Measurements from ENCODE around the gene TUBE1. TPM values are rescaled to one million over a fixed set of nuclear protein-coding genes. Genes with fewer than 3 reads are reported as not detected.
"Not testable (repeated sequence)": the region's sequence is repeated elsewhere in the genome, so short reads cannot be mapped to it uniquely, and the experiment has no call there.

TUBE1 gene
- total and polyA plus RNA-seq, 2 donors (not counting 3 experiments of a cell fraction or from before 2014, with no cell fraction given), result 6.7 to 15.8 TPM

DNA sequence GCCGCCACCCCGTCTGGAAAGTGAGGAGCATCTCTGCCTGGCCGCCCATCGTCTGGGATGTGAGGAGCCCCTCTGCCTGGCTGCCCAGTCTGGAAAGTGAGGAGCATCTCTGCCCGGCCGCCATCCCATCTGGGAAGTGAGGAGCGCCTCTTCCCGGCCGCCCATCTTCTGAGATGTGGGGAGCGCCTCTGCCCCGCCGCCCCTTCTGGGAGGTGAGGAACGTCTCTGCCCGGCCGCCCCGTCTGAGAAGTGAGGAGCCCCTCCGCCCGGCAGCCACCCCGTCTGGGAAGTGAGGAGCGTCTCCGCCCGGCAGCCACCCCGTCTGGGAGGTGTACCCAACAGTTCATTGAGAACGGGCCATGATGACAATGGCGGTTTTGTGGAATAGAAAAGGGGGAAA, 39.8 kb downstream of the TUBE1 start:
- POLR2A ChIA-PET; H3K9me3 ChIP-seq (replicated peaks; ENCODE audit: control insufficient read depth, insufficient read depth, low read length); H3K4me1 ChIP-seq (ENCODE audit: control insufficient read depth, extremely low read depth, insufficient read depth, low read length); H3K79me2 ChIP-seq (ENCODE audit: control insufficient read depth, insufficient read depth, low read length); DNase-seq (ENCODE audit: low read depth, low spot score); H3K9me1 ChIP-seq (replicated peaks; ENCODE audit: control insufficient read depth, extremely low read depth, insufficient read depth, low read length); BruUV-seq (replicated peaks); H4K20me1 ChIP-seq (replicated peaks; ENCODE audit: control insufficient read depth, extremely low read depth, insufficient read depth, low read length); H3K27ac ChIP-seq (ENCODE audit: insufficient read depth, low read depth, low read length); H2AFZ ChIP-seq (ENCODE audit: low read depth, low read length); FAIRE-seq; H3K4me3 ChIP-seq (replicated peaks in 1 of 3; ENCODE audit: insufficient read depth in 1 of 3, low read depth in 1 of 3, low read length in 3 of 3); dilution Hi-C loops (cut with MboI; ENCODE audit: extremely low pct_ligation_motif_present, low sequenced_read_pairs); H3K9ac ChIP-seq (replicated peaks; ENCODE audit: extremely low read depth, insufficient read depth, low read length); CTCF ChIA-PET; H3K27me3 ChIP-seq (ENCODE audit: control insufficient read depth in 2 of 2, insufficient read depth in 2 of 2, low read length in 2 of 2); H3K4me2 ChIP-seq (ENCODE audit: insufficient read depth, low read length); H3K36me3 ChIP-seq (ENCODE audit: control insufficient read depth in 2 of 2, extremely low read depth in 1 of 2, insufficient read depth in 2 of 2, low read length in 2 of 2): not testable (repeated sequence)
- intact Hi-C loops (cut with micrococcal nuclease), result loop anchor here (10.0 kb wide), 1 partner anchor 683 kb away; no protein-coding TSS in a partner anchor

DNA sequence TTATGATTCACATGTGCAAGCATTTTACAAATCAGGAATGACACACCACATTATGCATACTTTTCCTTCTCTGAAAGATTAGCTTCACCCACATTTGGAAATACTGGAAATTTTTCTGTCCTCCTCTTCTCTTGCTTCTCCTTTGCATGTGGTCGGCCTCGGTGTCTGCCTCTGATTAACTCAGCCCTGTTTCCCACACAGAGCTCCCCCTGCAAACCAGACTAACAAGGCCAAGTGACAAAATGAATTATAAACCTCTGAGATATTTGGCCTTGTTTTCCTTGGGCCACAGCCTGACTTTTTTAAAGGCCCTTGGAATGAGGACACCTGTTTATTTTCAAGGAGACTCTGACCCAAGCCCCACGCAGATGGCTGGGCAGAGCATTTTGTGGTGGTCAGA, 42.4 kb downstream of the TUBE1 start:
- intact Hi-C loops (cut with micrococcal nuclease), result loop anchor here (5.0 to 10.0 kb wide), 3 partner anchors 243 to 680 kb away; no protein-coding TSS in a partner anchor
- Histone ChIP-seq H4K20me1 (replicated peaks; ENCODE audit: control insufficient read depth, extremely low read depth, insufficient read depth, low read length) (no peaks in the 10 kb centered on the region), H2AFZ (ENCODE audit: low read depth, low read length) (no peak overlapping the region), H3K4me1 (ENCODE audit: control insufficient read depth, extremely low read depth, insufficient read depth, low read length) (peaks cover 25% of the 10 kb centered on the region), H3K9me3 (replicated peaks; ENCODE audit: control insufficient read depth, insufficient read depth, low read length) (no peaks in the 10 kb centered on the region), H3K27ac (ENCODE audit: insufficient read depth, low read depth, low read length) (no peak overlapping the region), H3K4me3 (replicated peaks in 1 of 3; ENCODE audit: insufficient read depth in 1 of 3, low read depth in 1 of 3, low read length in 3 of 3) (no peak overlapping the region), H3K4me2 (ENCODE audit: insufficient read depth, low read length) (no peak overlapping the region), H3K36me3 (ENCODE audit: control insufficient read depth in 2 of 2, extremely low read depth in 1 of 2, insufficient read depth in 2 of 2, low read length in 2 of 2) (no peaks in the 10 kb centered on the region), H3K79me2 (ENCODE audit: control insufficient read depth, insufficient read depth, low read length) (no peaks in the 10 kb centered on the region), H3K9ac (replicated peaks; ENCODE audit: extremely low read depth, insufficient read depth, low read length) (no peak overlapping the region), H3K9me1 (replicated peaks; ENCODE audit: control insufficient read depth, extremely low read depth, insufficient read depth, low read length) (no peaks in the 10 kb centered on the region), H3K27me3 (ENCODE audit: control insufficient read depth in 2 of 2, insufficient read depth in 2 of 2, low read length in 2 of 2) (no peaks in the 10 kb centered on the region)
- POLR2A ChIA-PET, result no interaction called here
- FAIRE-seq, result no peak
- CTCF ChIA-PET, result interaction anchor here (1.4 to 5.1 kb wide), 3 partner anchors 34 to 1033 kb away, joined by 3 to 56 read pairs (median 30); no protein-coding TSS in a partner anchor
- BruUV-seq (replicated peaks), result no TSS peak
- DNase-seq (ENCODE audit: low read depth, low spot score), result no peak
- dilution Hi-C loops (cut with MboI; ENCODE audit: extremely low pct_ligation_motif_present, low sequenced_read_pairs), result no loop called here
- no peak for TF ChIP-seq MYC (IDR thresholded peaks at IDR 0.05; ENCODE audit: low read depth, low read length)
- TF ChIP-seq EZH2 (IDR thresholded peaks at IDR 0.05; ENCODE audit: borderline replicate concordance, low read depth, low read length, severe bottlenecking), result no peak
- no peak for TF ChIP-seq JUN (IDR thresholded peaks at IDR 0.05; ENCODE audit: borderline replicate concordance, insufficient read depth, insufficient read length, low read depth)
- no peak for TF ChIP-seq FOS (IDR thresholded peaks at IDR 0.05; ENCODE audit: borderline replicate concordance, insufficient read depth, low read length)
- TF ChIP-seq, protein P1, sequence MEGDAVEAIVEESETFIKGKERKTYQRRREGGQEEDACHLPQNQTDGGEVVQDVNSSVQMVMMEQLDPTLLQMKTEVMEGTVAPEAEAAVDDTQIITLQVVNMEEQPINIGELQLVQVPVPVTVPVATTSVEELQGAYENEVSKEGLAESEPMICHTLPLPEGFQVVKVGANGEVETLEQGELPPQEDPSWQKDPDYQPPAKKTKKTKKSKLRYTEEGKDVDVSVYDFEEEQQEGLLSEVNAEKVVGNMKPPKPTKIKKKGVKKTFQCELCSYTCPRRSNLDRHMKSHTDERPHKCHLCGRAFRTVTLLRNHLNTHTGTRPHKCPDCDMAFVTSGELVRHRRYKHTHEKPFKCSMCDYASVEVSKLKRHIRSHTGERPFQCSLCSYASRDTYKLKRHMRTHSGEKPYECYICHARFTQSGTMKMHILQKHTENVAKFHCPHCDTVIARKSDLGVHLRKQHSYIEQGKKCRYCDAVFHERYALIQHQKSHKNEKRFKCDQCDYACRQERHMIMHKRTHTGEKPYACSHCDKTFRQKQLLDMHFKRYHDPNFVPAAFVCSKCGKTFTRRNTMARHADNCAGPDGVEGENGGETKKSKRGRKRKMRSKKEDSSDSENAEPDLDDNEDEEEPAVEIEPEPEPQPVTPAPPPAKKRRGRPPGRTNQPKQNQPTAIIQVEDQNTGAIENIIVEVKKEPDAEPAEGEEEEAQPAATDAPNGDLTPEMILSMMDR (IDR thresholded peaks at IDR 0.05; ENCODE audit: extremely low read depth in 1 of 2, insufficient read depth in 1 of 2, low read depth in 1 of 2, low read length in 2 of 2), result no peak
- no peak for TF ChIP-seq POLR2A (IDR thresholded peaks at IDR 0.05; ENCODE audit: low read depth, low read length)
- no peak for TF ChIP-seq GATA2 (IDR thresholded peaks at IDR 0.05; ENCODE audit: insufficient read depth, insufficient read length, low read depth, low read length)
- TF ChIP-seq POLR2AphosphoS5 (IDR thresholded peaks at IDR 0.05; ENCODE audit: insufficient read depth, low read depth, low read length), result no peak
- TF ChIP-seq, protein P2, sequence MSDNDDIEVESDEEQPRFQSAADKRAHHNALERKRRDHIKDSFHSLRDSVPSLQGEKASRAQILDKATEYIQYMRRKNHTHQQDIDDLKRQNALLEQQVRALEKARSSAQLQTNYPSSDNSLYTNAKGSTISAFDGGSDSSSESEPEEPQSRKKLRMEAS (IDR thresholded peaks at IDR 0.05; ENCODE audit: insufficient read depth, insufficient read length), result no peak

All from endothelial cell of umbilical vein (primary cell).